ENCODE data around the gene SHMT2.

Gene SHMT2

GRCh38 chr12:57199191-57199590 lies 30.3 kb upstream of the SHMT2 start:
- no peak for DNase-seq

DNA sequence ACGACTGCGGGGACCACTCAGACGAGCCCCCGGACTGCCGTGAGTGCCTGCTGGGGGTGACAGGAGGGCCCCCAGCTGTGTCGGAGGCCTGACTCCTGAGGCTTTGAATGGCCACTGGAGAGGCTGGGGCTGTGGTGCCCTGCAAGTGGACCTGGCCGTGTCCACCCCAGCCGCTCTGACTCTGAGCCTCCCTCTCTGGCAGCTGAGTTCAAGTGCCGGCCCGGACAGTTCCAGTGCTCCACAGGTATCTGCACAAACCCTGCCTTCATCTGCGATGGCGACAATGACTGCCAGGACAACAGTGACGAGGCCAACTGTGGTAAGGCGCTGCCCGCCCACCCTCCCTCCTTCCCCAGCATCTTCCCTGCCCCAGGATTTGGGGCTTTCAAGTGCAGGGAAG lies 29.0 kb upstream of the SHMT2 start:
- no peak for DNase-seq

DNA sequence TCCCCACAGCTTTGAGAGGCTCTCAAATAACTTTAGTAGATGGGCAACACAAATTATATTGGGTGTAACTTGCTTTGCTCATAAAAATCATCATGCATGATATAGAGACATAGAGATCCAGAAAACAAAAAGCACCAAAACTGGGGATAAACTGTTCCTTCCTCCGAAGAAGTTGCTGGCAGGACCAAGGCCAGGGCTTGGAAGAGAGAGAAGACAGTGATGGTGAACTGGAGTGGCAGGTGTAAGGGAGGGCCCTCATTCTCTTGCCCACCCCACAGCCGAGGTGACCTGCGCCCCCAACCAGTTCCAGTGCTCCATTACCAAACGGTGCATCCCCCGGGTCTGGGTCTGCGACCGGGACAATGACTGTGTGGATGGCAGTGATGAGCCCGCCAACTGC lies 28.3 kb upstream of the SHMT2 start:
- DNase-seq, result no peak

DNA sequence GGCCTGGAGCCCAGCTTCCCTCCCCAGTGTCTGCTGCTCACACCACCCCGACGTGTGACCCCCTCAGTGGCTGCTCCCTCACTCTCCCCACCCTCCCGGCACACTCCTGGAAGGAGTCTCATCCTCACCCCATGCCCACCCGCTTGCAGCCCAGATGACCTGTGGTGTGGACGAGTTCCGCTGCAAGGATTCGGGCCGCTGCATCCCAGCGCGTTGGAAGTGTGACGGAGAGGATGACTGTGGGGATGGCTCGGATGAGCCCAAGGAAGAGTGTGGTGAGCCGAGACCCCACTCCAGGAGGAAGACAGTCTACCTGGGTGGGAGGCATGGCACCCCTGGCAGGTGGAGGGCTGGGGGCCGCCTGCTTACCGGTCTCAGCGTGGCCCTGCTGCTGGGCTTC lies 27.9 kb upstream of the SHMT2 start:
- no peak for DNase-seq

DNA sequence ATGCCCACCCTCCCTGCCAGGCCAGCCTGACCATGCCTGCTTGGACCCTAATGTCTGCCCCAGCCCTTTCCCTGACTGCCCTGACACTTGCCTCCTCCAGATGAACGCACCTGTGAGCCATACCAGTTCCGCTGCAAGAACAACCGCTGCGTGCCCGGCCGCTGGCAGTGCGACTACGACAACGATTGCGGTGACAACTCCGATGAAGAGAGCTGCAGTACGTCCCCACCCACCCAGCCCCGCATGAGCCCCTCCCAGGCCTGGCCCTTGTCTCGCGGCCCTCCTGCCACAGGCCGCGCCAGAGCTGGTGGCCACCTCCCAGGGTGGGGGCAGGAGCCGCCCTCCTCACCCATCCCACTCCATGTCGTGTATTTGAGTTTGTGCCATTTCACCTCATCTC lies 27.2 kb upstream of the SHMT2 start:
- no peak for DNase-seq

DNA sequence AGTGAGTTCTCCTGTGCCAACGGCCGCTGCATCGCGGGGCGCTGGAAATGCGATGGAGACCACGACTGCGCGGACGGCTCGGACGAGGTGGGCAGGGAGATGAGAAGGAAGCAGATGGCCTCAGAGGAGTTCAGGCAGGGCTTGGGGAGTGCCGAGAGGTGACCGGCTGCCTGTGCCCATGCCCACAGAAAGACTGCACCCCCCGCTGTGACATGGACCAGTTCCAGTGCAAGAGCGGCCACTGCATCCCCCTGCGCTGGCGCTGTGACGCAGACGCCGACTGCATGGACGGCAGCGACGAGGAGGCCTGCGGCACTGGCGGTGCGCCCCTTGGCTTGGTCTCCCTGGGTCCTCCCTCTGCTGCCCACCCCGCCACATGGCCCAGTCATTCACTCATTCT lies 26.3 kb upstream of the SHMT2 start:
- DNase-seq, result no peak

DNA sequence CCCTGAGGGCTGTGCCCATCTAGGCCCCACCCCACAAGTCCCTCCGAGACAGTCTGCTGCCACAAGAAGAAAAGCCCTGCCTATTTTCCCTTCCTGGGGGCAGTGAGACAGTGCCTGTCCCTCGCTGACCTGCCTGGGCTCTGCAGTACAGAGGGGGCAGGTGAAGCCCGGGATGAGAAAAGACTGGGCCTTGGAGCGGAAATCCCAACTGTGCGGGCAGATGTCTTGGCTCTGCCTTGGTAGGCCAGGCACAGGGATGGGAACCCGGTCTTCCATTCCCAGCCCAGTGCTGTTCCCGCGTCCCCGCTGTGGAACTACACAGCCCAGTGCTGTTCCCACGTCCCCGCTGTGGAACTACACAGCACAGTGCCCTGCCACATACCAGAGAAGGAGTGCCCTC lies 25.7 kb upstream of the SHMT2 start:
- no peak for DNase-seq

DNA sequence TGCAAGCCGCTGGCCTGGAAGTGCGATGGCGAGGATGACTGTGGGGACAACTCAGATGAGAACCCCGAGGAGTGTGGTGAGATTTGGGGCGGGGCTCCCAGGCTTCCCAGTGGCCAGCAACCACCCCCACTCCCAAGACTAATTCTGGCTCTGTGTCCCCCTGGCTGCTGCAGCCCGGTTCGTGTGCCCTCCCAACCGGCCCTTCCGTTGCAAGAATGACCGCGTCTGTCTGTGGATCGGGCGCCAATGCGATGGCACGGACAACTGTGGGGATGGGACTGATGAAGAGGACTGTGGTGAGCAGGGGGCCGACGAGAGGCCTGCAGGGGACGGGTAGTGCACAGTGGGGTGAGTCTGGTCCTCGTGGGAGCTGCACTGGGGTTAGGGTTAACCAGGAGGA lies 25.1 kb upstream of the SHMT2 start:
- no peak for DNase-seq

DNA sequence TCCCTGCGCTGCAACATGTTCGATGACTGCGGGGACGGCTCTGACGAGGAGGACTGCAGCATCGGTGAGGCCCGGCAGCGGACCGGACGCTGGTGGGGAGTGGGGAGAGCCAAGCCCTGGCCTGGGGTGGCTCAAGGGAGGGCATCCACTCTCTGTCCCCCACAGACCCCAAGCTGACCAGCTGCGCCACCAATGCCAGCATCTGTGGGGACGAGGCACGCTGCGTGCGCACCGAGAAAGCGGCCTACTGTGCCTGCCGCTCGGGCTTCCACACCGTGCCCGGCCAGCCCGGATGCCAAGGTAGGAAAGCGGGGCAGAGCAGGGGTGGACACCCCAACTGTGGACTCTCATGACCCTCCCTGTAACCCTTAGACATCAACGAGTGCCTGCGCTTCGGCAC lies 24.3 kb upstream of the SHMT2 start:
- DNase-seq, result no peak

DNA sequence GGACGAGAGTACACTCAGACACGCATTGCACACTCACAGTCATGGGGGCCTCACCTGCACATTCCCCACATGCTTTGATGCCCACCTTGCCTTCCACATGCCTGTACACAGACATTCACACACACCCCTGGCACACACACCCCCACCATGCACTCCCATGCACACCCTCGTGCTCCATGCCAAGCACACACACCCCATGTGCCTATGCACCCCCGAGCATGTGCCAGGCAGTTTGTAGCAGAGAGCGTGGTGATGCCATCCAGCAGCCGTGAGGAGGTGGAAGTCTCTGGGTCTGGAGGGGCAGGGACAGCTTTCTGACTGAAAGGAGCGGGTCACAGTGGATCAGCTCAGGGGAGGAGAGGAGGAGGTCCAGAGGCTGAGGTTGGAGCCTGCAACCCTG lies 23.6 kb upstream of the SHMT2 start:
- no peak for DNase-seq

- no peak for DNase-seq
Observed at GRCh38 chr12:57207731-57208630, 21.5 kb upstream of the SHMT2 start.

DNA sequence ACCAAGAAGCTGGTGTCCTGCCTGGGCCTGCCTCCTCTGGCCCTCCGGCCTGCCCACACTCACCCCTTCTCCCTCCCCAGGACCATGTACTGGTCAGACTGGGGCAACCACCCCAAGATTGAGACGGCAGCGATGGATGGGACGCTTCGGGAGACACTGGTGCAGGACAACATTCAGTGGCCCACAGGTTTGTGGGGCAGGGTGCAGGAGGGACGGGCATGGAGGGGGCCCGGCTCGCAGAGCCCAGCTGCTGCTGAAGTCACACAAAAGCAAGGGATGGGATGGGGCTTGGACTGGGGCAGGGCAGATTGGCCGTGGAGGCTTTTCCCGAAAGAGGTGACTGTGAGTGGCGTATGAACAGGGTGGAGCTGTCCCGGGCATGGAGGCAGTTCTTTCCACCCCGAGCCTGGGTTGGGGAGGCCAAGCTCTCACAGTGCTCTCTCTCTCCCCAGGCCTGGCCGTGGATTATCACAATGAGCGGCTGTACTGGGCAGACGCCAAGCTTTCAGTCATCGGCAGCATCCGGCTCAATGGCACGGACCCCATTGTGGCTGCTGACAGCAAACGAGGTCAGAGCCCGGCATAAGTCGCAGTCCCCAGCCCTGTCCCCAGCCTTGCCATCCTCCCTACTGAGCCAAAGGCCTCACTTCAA lies 20.8 kb upstream of the SHMT2 start:
- no peak for DNase-seq

DNA sequence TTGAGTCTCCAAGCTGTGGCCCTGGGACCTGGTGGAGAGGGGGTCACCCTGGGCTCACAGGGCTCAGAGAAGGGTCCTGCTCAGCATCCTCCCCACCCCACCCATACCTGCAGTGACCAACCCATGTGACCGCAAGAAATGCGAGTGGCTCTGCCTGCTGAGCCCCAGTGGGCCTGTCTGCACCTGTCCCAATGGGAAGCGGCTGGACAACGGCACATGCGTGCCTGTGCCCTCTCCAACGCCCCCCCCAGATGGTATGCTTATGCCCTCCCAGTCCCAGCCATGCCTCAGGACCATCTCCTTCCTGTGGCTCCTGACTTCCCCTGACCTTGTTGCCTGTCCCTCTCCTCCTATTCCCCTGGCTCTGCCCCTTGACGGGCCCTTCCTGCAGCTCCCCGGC lies 19.6 kb upstream of the SHMT2 start:
- DNase-seq, result no peak

GRCh38 chr12:57210461-57210860 lies 19.1 kb upstream of the SHMT2 start:
- DNase-seq, result no peak

- no peak for DNase-seq
Observed at GRCh38 chr12:57210926-57211692, 18.4 kb upstream of the SHMT2 start.

- no peak for DNase-seq
Observed at GRCh38 chr12:57211791-57212700, 17.5 kb upstream of the SHMT2 start.

DNA sequence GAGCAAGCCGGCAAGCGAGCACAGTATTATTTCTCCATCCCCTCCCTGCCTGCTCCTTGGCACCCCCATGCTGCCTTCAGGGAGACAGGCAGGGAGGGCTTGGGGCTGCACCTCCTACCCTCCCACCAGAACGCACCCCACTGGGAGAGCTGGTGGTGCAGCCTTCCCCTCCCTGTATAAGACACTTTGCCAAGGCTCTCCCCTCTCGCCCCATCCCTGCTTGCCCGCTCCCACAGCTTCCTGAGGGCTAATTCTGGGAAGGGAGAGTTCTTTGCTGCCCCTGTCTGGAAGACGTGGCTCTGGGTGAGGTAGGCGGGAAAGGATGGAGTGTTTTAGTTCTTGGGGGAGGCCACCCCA lies 16.8 kb upstream of the SHMT2 start:
- no peak for DNase-seq

DNA sequence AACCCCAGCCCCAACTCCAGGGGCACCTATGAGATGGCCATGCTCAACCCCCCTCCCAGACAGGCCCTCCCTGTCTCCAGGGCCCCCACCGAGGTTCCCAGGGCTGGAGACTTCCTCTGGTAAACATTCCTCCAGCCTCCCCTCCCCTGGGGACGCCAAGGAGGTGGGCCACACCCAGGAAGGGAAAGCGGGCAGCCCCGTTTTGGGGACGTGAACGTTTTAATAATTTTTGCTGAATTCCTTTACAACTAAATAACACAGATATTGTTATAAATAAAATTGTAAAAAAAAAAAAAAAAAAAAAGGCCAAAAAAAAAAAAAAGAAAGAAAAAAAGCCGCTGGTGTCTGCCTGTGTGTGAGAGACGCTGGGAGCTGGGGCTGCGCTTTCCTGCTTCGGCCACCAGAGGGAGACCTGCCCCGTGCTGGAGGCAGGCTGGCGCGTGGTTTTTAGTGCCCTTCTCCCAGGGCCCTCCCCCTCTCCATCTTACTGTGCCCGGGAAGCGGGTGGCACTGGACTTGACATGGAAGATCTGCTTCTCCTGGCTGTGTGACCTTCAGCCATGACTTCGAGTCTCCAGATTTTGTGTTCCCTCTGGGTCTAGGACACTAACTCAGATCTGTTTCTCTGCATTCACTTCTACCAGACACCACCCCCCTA lies 16.3 kb upstream of the SHMT2 start:
- DNase-seq, result peak; percentile 83

DNA sequence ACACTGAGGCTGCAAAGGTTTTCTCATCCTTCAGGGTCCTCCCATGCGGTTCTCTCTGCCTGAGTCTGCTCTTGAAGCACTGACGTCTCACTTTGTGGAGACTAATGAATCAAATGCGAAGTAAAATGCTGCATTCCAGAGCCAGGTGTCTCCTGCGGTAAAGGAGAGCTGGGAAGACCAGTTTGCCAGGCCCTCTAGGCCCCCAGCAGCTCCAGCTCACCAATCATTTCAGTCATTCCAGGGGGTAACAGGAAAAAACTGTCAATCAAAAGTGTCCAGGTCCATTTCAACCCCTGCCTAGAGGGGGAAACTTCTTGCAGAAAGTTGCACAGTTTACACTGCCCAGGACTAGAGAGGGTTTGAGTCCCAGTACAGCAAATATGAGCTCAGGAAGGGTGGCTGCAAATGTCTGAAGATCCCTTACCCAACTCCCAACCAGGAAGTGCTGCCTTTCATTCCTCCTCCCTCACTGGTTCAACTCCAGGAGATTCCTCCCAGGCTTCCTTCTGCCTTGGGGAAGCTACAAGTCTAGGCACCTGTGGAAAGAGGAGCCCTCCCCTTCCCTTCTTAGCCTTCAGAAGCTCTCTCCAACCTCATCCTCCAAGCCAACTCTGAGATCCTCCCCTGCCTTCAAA lies 15.6 kb upstream of the SHMT2 start:
- DNase-seq, result no peak

DNA sequence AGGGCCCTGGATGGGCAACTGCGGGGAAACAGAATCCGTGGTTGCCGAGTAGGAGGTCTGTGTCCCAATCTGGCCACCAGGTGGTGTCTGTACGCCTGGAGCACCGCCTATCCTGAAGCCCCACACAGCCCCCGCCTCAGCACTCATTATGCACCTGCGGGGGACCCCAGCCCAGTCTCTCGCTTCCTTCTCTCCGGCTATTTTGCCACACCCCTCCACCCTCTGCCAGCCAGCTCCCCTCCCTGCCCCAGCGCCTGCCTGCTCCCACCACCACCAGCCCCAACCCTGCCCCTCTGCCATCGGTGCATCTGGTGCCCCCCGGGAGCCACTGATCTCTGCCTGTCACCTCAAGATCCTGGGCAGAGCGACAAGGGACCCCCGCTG lies 15.1 kb upstream of the SHMT2 start:
- DNase-seq, result peak; percentile 60

DNA sequence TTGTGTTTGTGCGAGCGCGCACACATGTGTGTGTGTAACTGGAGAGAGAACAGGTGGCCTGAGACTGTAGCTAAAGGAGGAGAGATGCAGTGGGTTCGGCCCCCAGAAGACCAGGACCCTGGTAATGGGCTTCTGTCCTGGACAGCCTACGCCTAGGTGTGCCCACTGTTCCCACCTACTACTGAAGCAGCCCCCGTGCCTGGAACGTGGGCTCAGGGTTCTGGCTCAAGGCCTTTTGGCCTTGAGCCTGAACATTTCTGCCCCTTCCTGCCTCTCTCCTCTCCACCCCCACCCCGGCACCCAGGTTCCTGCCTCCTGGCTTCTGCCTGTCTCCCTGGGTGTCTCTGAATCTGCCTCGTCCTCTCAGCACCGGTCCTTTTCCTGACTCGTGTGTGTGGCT lies 14.4 kb upstream of the SHMT2 start:
- no peak for DNase-seq

DNA sequence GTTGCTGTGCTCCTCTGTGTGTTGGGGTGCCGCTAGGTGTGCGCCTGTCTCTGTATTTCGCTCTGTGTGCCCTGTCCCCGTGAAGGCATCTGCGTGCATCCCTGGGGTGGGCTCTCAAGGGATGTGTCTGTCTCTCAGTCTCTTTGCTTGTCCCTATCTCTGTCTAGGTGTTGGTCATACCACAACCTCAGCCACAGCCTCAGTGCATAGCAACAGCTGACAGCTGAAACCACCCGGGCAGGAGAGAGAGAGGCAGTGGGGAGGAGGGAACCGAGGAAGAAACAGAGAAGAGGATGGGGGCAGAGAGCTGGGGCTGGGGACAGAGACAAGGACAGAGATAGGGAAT lies 13.9 kb upstream of the SHMT2 start:
- no peak for DNase-seq

Data from activated gamma-delta T cell treated with Interleukin-2 at 50 U/mL for 16 hours (primary cell).